HG03097 (cell line): ENCODE results near the gene LRRC72.

ENCODE experiments used
- ATAC-seq: cut with Tn5 transposase; IDR thresholded peaks from one replicate; pipeline ENCODE4 v1.9.1; 2021; ENCODE audit not compliant: unreplicated experiment, low FRiP score

Gene LRRC72

GRCh38 chr7:16615228-16615627, 88.6 kb downstream of the LRRC72 start:
- ATAC-seq = no peak

GRCh38 chr7:16616122-16616521, 89.5 kb downstream of the LRRC72 start:
- ATAC-seq = no peak

GRCh38 chr7:16616542-16616941, 89.9 kb downstream of the LRRC72 start:
- ATAC-seq = no peak

- peak; percentile 64 for ATAC-seq
Measured at GRCh38 chr7:16619979-16620408, 93.4 kb downstream of the LRRC72 start.

GRCh38 chr7:16626388-16626787, 99.8 kb downstream of the LRRC72 start:
- ATAC-seq = no peak

- no peak for ATAC-seq
Measured at GRCh38 chr7:16627236-16627635, 100.6 kb downstream of the LRRC72 start.

- no peak for ATAC-seq
Measured at GRCh38 chr7:16630654-16631053, 104.0 kb downstream of the LRRC72 start.
